CD14-positive monocyte (primary cell): ENCODE results near the gene GRID1. TPM values are rescaled to one million over a fixed set of nuclear protein-coding genes. Genes with fewer than 3 reads are reported as not detected.

Experiments
- DNase-seq, 3 donors: peaks; one replicate each; pipeline ENCODE4 v3.0.0-alpha.2; 2011 to 2022
- H2AFZ ChIP-seq: 2 replicates; pipeline ENCODE4 v1.6.0; 2012; ENCODE audit warnings: mild to moderate bottlenecking, low read depth, low read length, inconsistent platforms; ENCODE audit not compliant: insufficient read depth, poor library complexity, severe bottlenecking
- H3K27ac ChIP-seq, 2 donors: 1 replicate in 1 of 2; 2 replicates in 1 of 2; pipeline ENCODE4 v1.5.1; 2012 to 2013; ENCODE audit warnings: low read length in 2 of 2, control low read depth in 1 of 2, inconsistent platforms in 1 of 2, low read depth in 1 of 2, mild to moderate bottlenecking in 1 of 2
- H3K27me3 ChIP-seq, 2 donors: one replicate each; pipeline versions ENCODE4 v1.6.0 to v1.6.1; 2011 to 2013; ENCODE audit warnings: low read length in 2 of 2; ENCODE audit not compliant: control insufficient read depth in 2 of 2, insufficient read depth in 2 of 2
- H3K36me3 ChIP-seq, 2 donors: replicated peaks in 1 of 2; 1 replicate in 1 of 2; 2 replicates in 1 of 2; pipeline versions ENCODE4 v1.5.1 to v1.6.1; 2012 to 2013; ENCODE audit warnings: low read length in 2 of 2, control low read depth in 1 of 2, inconsistent platforms in 1 of 2, mild to moderate bottlenecking in 1 of 2; ENCODE audit not compliant: insufficient read depth in 2 of 2, control insufficient read depth in 1 of 2
- H3K4me1 ChIP-seq, 2 donors: 1 replicate in 1 of 2; 2 replicates in 1 of 2; pipeline versions ENCODE4 v1.5.1 to v1.6.1; 2012 to 2013; ENCODE audit warnings: low read length in 2 of 2, control low read depth in 1 of 2, inconsistent platforms in 1 of 2, mild to moderate bottlenecking in 1 of 2, moderate library complexity in 1 of 2; ENCODE audit not compliant: insufficient read depth in 2 of 2, control insufficient read depth in 1 of 2
- H3K4me2 ChIP-seq: replicated peaks from 2 replicates; pipeline ENCODE3; 2012; ENCODE audit warnings: low read length, moderate library complexity, mild to moderate bottlenecking; ENCODE audit not compliant: poor library complexity, severe bottlenecking; ENCODE audit errors: extremely low read depth
- H3K4me3 ChIP-seq, 3 experiments: fragments of 200-600 bp in 1 of 3; sonication (generic) in 1 of 3; replicated peaks in 1 of 3; 1 replicate in 2 of 3; 2 replicates in 1 of 3; pipeline ENCODE4 v1.5.1; 2011 to 2013; ENCODE audit warnings: low read length in 3 of 3, mild to moderate bottlenecking in 3 of 3, control low read depth in 2 of 3, low read depth in 2 of 3, inconsistent platforms in 1 of 3, moderate library complexity in 1 of 3
- H3K79me2 ChIP-seq: 2 replicates; pipeline ENCODE4 v1.6.0; 2012; ENCODE audit warnings: mild to moderate bottlenecking, control low read depth, inconsistent platforms, low read length, moderate library complexity; ENCODE audit not compliant: insufficient read depth
- H3K9ac ChIP-seq: 2 replicates; pipeline ENCODE4 v1.6.0; 2017; ENCODE audit warnings: low read length, mild to moderate bottlenecking; ENCODE audit not compliant: insufficient read depth, poor library complexity, severe bottlenecking
- H3K9me3 ChIP-seq, 2 donors: replicated peaks in 1 of 2; 1 replicate in 1 of 2; 2 replicates in 1 of 2; pipeline versions ENCODE4 v1.5.1 to v1.6.1; 2012 to 2013; ENCODE audit warnings: low read length in 2 of 2, control low read depth in 1 of 2; ENCODE audit not compliant: control insufficient read depth in 1 of 2, insufficient read depth in 1 of 2
- H4K20me1 ChIP-seq: 2 replicates; pipeline ENCODE4 v1.6.0; 2012; ENCODE audit warnings: mild to moderate bottlenecking, low read length, control low read depth, moderate library complexity; ENCODE audit not compliant: insufficient read depth
- H3K27ac Mint-ChIP-seq, 7 donors: one replicate each; pipeline ENCODE4 v1.8.0; 2020; ENCODE audit warnings: mild to moderate bottlenecking in 7 of 7, mixed read lengths in 7 of 7, moderate library complexity in 6 of 7, inconsistent platforms in 2 of 7
- H3K27me3 Mint-ChIP-seq, 3 donors: one replicate each; pipeline ENCODE4 v1.8.0; 2021 to 2022; ENCODE audit warnings: low read depth in 3 of 3, mild to moderate bottlenecking in 3 of 3, mixed read lengths in 3 of 3, moderate library complexity in 3 of 3, inconsistent platforms in 1 of 3
- H3K36me3 Mint-ChIP-seq, 2 donors: one replicate each; pipeline ENCODE4 v1.8.0; 2020; ENCODE audit warnings: mixed read lengths in 2 of 2, inconsistent platforms in 1 of 2, mild to moderate bottlenecking in 1 of 2
- H3K4me1 Mint-ChIP-seq: one replicate; pipeline ENCODE4 v1.8.0; 2020; ENCODE audit warnings: mild to moderate bottlenecking, mixed read lengths
- H3K4me3 Mint-ChIP-seq, 2 donors: one replicate each; pipeline ENCODE4 v1.8.0; 2020; ENCODE audit warnings: mild to moderate bottlenecking in 2 of 2, mixed read lengths in 2 of 2, moderate library complexity in 1 of 2
- H3K9me3 Mint-ChIP-seq, 7 donors: one replicate each; pipeline ENCODE4 v1.8.0; 2020 to 2022; ENCODE audit warnings: mixed read lengths in 7 of 7, mild to moderate bottlenecking in 6 of 7, moderate library complexity in 6 of 7, inconsistent platforms in 2 of 7
- WGBS: methylation state at CpG from one replicate; pipeline ENCODE4 v1.1.5; 2013; ENCODE audit warnings: missing lambda C conversion rate; ENCODE audit not compliant: insufficient coverage; 5-methylcytosine and 5-hydroxymethylcytosine counted together
- intact Hi-C, 2 donors: fragments of 100-400 bp; cut with micrococcal nuclease; formaldehyde crosslinking; loops; one replicate each; pipeline versions ENCODE4 v1.15.0 to v1.15.1; 2023
- polyA plus RNA-seq, 3 donors: library from polyadenylated mRNA; depleted of rRNA in 1 of 3; unstranded in 2 of 3; stranded (reverse) in 1 of 3; fragments of 300-500 nt in 2 of 3; fragments of >200 nt in 1 of 3; fragmentation: Illumina TruSeq in 2 of 3; gene quantifications; 1 replicate in 2 of 3; 2 replicates in 1 of 3; pipeline ENCODE4 v1.2.3, GENCODE V29; 2012 to 2021
- TF ChIP-seq, protein P1 (sequence below): fragments of 200-600 bp; IDR thresholded peaks from one replicate; pipeline ENCODE4 v1.8.0; 2022; ENCODE audit warnings: antibody characterized with exemption, mild to moderate bottlenecking

GRID1 gene
- polyA plus RNA-seq, 3 donors = not detected

DNA sequence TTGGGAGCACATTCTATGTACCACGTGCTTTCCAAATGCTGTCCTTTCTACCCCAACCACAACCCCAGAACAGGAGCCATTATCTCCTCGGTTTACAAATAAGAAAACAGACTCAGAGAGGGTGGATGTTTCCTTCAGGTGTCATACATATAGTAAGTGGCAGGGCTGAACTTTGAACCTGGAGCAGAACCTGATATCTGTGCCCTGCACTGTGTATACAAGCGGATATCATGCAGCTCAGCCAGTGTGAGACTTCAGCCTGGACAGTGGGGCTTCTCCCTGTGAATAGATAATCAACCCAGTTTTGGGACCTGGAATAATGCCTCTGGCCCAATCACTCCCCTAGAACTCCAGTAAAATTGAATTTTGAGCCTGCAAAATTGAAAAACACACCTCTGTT lies 341.1 kb downstream of the GRID1 start:
- H3K4me3 Mint-ChIP-seq = no peak overlapping the region
- Histone ChIP-seq H4K20me1 (no peaks in the 10 kb centered on the region), H2AFZ (no peak overlapping the region), H3K4me1 (no peaks in the 10 kb centered on the region), H3K4me3 (no peak overlapping the region), H3K4me2 (no peak overlapping the region), H3K9ac (no peak overlapping the region), H3K36me3 (no peaks in the 10 kb centered on the region), H3K9me3 (peaks cover 0 to 3% of the 10 kb centered on the region in 2 donors), H3K27ac (no peak overlapping the region), H3K27me3 (no peaks in the 10 kb centered on the region), H3K79me2 (no peaks in the 10 kb centered on the region)
- DNase-seq = no peak
- intact Hi-C loops = no loop called here
- WGBS = 92% methylated on average over 1 of the region's 3 CpGs
- peaks cover 0 to 11% (median 6%) of the 10 kb centered on the region in 3 donors for H3K27me3 Mint-ChIP-seq
- H3K9me3 Mint-ChIP-seq = peaks cover 0 to 10% (median 3%) of the 10 kb centered on the region in 7 donors
- TF ChIP-seq, protein P1, sequence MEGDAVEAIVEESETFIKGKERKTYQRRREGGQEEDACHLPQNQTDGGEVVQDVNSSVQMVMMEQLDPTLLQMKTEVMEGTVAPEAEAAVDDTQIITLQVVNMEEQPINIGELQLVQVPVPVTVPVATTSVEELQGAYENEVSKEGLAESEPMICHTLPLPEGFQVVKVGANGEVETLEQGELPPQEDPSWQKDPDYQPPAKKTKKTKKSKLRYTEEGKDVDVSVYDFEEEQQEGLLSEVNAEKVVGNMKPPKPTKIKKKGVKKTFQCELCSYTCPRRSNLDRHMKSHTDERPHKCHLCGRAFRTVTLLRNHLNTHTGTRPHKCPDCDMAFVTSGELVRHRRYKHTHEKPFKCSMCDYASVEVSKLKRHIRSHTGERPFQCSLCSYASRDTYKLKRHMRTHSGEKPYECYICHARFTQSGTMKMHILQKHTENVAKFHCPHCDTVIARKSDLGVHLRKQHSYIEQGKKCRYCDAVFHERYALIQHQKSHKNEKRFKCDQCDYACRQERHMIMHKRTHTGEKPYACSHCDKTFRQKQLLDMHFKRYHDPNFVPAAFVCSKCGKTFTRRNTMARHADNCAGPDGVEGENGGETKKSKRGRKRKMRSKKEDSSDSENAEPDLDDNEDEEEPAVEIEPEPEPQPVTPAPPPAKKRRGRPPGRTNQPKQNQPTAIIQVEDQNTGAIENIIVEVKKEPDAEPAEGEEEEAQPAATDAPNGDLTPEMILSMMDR = no peak
- no peak overlapping the region for H3K27ac Mint-ChIP-seq
- no peaks in the 10 kb centered on the region for H3K4me1 Mint-ChIP-seq
- no peaks in the 10 kb centered on the region for H3K36me3 Mint-ChIP-seq

DNA sequence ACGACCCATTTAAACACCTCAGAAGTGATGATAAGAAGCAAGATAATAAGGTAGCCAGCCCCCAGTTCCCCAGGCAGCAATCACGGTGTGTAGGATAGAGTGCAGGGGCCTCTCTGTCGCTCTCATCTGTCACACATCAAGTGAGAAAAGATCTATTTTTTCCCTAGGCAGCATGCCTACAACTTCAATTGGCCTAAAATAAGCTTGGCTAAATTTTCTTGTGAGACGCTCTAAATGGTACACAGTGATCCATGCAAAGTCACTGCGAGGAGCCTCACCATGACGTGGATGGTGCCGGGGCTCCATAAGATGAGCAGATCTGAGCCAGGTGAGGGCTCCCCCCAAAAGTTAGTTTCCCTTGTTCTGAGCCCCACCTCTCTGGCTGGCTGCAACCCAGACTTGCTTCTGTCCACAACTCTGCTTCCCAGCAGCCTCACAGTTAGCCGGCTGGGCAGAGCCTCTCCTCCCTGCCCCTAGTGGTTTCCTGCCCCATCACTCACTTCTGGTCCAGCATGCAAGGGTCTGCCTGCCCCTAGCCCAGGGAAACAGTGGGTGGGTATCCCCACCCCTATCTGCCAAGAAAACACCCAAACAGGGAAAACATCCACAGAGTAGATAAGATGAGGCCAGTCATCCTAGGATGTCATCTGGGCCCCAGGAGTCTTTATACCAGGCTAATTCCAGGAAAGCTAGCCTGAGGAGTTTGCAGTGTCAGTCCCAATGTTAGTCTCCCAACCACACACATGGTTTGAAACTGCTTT lies 342.1 kb downstream of the GRID1 start:
- Mint-ChIP-seq H3K9me3 (peaks cover 0 to 5% (median 0%) of the 10 kb centered on the region in 7 donors), H3K4me3 (no peak overlapping the region), H3K36me3 (no peaks in the 10 kb centered on the region), H3K4me1 (no peaks in the 10 kb centered on the region), H3K27ac (no peak overlapping the region), H3K27me3 (peaks cover 0 to 11% (median 5%) of the 10 kb centered on the region in 3 donors)
- Histone ChIP-seq H3K4me3 (no peak overlapping the region), H2AFZ (no peak overlapping the region), H3K4me1 (no peaks in the 10 kb centered on the region), H3K27me3 (no peaks in the 10 kb centered on the region), H4K20me1 (no peaks in the 10 kb centered on the region), H3K4me2 (no peak overlapping the region), H3K9ac (no peak overlapping the region), H3K27ac (no peak overlapping the region), H3K9me3 (no peaks in the 10 kb centered on the region), H3K36me3 (no peaks in the 10 kb centered on the region), H3K79me2 (no peaks in the 10 kb centered on the region)
- intact Hi-C loops = no loop called here
- WGBS = 80% methylated on average over 8 of the region's 8 CpGs
- DNase-seq = no peak
- TF ChIP-seq, protein P1 = no peak
